HUES6 (cell line): ENCODE measurements around the gene CNOT3.
A peak's percentile ranks its signal among the peaks of the same experiment; 100 is the strongest.

Experiments
- H3K27ac ChIP-seq: 2 replicates; pipeline ENCODE4 v1.7.0; 2013; ENCODE audit warnings: low read depth, mild to moderate bottlenecking, low read length, inconsistent platforms
- H3K27me3 ChIP-seq: 2 replicates; pipeline ENCODE4 v1.6.1; 2013; ENCODE audit warnings: low read length; ENCODE audit not compliant: control insufficient read depth, insufficient read depth
- H3K36me3 ChIP-seq: 2 replicates; pipeline ENCODE4 v1.6.1; 2013; ENCODE audit warnings: low read length; ENCODE audit not compliant: control insufficient read depth, insufficient read depth
- H3K4me1 ChIP-seq: 2 replicates; pipeline ENCODE4 v1.6.1; 2013; ENCODE audit warnings: low read length; ENCODE audit not compliant: control insufficient read depth, insufficient read depth
- H3K4me3 ChIP-seq: 2 replicates; pipeline ENCODE4 v1.5.1; 2013; ENCODE audit warnings: low read depth, low read length
- H3K9ac ChIP-seq: one replicate; pipeline ENCODE4 v1.6.1; 2013; ENCODE audit warnings: mild to moderate bottlenecking, low read length
- H3K9me3 ChIP-seq: 2 replicates; pipeline ENCODE4 v1.6.1; 2013; ENCODE audit warnings: low read depth, low read length; ENCODE audit not compliant: control insufficient read depth, insufficient read depth

CNOT3 gene

GRCh38 chr19:54138489-54139256 is 1.1 kb downstream of the CNOT3 start:
- no peaks in the 10 kb centered on the region for H3K9me3 ChIP-seq
- peaks cover 50% of the 10 kb centered on the region for H3K36me3 ChIP-seq
- peak overlapping the region; percentile 71 for H3K4me3 ChIP-seq
- no peak overlapping the region; the same call in 1 of the 2 replicates for H3K27ac ChIP-seq
- peak overlapping the region; percentile 93 for H3K9ac ChIP-seq
- H3K4me1 ChIP-seq = peaks cover 9% of the 10 kb centered on the region; the same call in 1 of the 2 replicates
- H3K27me3 ChIP-seq = no peaks in the 10 kb centered on the region

DNA sequence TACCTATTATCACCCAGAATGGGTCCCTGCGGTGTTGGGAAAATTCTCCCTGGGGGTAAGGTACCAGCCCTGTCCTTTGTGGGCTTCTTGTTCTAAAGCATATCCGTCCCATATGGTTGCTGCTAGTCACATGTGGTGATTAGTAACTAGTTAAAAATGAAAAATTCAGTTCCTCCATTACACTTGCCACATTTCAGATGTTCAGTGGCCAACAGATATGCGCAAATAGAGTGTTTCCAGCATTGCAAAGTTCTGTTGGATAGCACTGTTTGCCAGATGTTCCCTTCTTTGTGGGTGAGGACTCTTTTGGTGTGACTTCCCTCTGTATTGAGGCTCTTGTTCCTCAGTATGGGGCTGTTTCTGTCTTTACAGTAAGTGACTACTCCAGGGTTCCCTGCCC is 3.8 kb downstream of the CNOT3 start:
- Histone ChIP-seq H3K4me3 (no peak overlapping the region), H3K27me3 (no peaks in the 10 kb centered on the region), H3K4me1 (peaks cover 4% of the 10 kb centered on the region; the same call in 1 of the 2 replicates), H3K9ac (no peak overlapping the region), H3K36me3 (peaks cover 76% of the 10 kb centered on the region), H3K9me3 (no peaks in the 10 kb centered on the region), H3K27ac (no peak overlapping the region)

DNA sequence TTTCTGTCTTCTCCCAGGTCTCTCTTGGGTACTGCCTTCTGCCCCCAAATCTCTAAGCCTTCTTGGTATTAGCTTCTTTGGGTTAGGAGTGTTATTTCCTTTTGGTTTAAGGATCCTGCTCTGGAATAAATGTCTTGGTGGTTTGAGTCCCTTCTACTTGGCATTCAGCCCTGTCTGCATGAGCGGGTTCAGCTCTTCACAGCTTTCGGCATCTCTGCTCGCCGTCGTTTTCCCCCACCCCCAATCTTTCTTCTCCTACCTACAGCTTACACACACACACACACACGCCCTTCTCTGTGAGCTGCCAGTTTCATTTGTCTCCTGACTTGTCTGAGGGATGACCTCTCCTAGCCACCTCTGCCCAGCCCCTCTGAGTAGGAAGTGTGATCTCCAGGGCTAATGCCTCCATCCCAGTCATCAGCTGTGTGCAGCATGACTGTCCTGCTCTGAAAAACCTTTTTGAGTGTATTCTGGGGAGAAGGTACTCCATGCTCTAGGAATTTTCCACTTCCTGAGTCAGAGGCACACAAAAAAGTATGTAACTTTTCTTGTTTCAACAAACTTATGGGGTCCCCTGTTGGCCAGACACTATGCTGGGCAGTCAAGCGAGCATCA is 4.7 kb downstream of the CNOT3 start:
- Histone ChIP-seq H3K27ac (no peak overlapping the region), H3K9ac (no peak overlapping the region), H3K27me3 (no peaks in the 10 kb centered on the region), H3K4me1 (peaks cover 4% of the 10 kb centered on the region; the same call in 1 of the 2 replicates), H3K4me3 (no peak overlapping the region), H3K9me3 (no peaks in the 10 kb centered on the region), H3K36me3 (peaks cover 86% of the 10 kb centered on the region)

DNA sequence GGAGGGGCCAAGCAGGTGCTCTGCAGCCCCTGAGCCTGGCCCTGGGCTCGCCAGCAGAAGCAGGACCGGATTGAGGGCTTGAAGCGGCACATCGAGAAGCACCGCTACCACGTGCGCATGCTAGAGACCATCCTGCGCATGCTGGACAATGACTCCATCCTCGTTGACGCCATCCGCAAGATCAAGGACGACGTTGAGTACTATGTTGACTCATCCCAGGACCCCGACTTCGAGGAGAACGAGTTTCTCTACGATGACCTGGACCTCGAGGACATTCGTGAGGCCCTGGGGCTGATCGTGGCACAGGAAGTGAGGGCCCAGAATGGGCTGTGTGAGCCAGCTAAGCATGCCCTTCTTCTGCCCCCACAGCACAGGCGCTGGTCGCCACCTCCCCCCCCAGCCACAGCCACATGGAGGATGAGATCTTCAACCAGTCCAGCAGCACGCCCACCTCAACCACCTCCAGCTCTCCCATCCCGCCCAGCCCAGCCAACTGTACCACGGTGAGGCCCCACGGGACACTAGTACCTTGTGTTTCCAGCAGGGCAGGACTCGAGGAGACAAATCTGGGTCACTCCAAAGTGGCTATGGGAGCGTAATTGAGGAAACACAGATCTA is 8.1 kb downstream of the CNOT3 start:
- peaks cover 99% of the 10 kb centered on the region for H3K36me3 ChIP-seq
- no peaks in the 10 kb centered on the region for H3K9me3 ChIP-seq
- no peak overlapping the region for H3K4me3 ChIP-seq
- no peak overlapping the region for H3K9ac ChIP-seq
- no peaks in the 10 kb centered on the region for H3K4me1 ChIP-seq
- H3K27ac ChIP-seq = no peak overlapping the region
- H3K27me3 ChIP-seq = no peaks in the 10 kb centered on the region

DNA sequence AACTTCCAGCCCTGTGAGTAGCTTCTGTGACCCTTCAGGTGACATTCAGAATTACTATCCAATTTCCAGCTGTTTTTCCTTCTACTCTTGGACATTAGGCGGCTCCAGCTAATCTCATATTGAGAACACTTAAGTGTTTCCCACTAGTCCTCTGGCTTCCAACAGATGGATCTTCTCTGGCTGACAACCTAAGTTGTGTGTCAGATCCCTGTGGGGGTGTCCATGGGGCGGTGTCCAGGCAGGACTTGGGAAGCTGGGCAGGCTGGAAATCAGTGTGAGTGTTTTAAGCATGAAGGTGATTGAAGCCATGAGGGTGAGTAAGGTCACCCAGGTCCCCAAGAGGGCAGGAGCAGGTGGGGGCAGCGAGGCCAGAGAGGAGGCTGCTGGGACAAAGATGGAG is 10.1 kb downstream of the CNOT3 start:
- H3K9me3 ChIP-seq = no peaks in the 10 kb centered on the region
- H3K4me1 ChIP-seq = no peaks in the 10 kb centered on the region
- peaks cover 97% of the 10 kb centered on the region for H3K36me3 ChIP-seq
- H3K27ac ChIP-seq = no peak overlapping the region
- H3K9ac ChIP-seq = no peak overlapping the region
- H3K27me3 ChIP-seq = no peaks in the 10 kb centered on the region
- no peak overlapping the region for H3K4me3 ChIP-seq

DNA sequence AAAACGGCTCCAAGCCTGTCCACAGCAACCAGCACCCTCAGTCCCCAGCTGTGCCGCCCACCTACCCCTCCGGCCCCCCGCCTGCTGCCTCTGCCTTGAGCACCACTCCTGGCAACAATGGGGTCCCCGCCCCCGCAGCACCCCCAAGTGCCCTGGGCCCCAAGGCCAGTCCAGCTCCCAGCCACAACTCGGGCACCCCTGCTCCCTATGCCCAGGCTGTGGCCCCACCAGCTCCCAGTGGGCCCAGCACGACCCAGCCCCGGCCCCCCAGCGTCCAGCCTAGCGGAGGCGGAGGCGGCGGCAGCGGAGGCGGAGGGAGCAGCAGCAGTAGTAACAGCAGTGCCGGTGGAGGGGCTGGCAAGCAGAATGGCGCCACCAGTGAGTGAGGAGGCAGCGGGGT is 10.6 kb downstream of the CNOT3 start:
- H3K4me3 ChIP-seq = no peak overlapping the region
- H3K9ac ChIP-seq = no peak overlapping the region
- H3K27ac ChIP-seq = no peak overlapping the region
- H3K4me1 ChIP-seq = no peaks in the 10 kb centered on the region
- H3K27me3 ChIP-seq = no peaks in the 10 kb centered on the region
- peaks cover 97% of the 10 kb centered on the region for H3K36me3 ChIP-seq
- no peaks in the 10 kb centered on the region for H3K9me3 ChIP-seq

GRCh38 chr19:54149021-54149812 is 11.7 kb downstream of the CNOT3 start:
- Histone ChIP-seq H3K9ac (no peak overlapping the region), H3K27me3 (no peaks in the 10 kb centered on the region), H3K27ac (no peak overlapping the region), H3K36me3 (peaks cover 97% of the 10 kb centered on the region), H3K9me3 (no peaks in the 10 kb centered on the region), H3K4me3 (no peak overlapping the region), H3K4me1 (no peaks in the 10 kb centered on the region)

DNA sequence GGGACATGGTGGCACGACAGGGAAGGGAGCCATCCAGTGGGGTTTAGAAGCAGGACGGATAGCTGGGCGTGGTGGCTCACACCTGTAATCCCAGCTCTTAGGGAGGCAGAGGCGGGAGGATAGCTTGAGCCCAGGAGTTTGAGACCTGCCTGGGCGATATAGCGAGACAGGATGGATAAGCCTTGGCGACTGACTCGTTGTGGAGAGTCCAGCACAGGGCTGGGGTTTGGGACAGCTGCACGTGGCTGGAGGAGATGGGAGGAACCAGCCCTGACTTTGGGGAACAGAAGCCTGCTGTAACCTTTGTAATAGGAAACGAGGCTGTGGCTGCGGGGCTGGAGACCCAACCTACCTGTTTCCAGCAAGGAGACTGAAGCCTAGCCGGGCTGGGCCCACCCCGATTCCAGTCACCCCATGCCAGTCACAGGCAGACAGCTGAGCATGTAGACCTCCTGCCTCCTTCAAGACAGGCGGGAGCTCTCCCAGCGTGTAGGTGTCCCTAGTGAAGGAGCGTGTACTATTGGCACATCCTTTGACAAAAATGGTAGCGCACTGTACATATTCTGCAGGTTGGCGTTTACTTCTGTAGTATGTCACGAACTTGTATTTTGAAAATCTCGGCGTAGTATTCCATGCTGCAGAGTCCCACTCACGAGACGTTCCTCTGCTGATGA is 13.9 kb downstream of the CNOT3 start:
- no peaks in the 10 kb centered on the region for H3K9me3 ChIP-seq
- H3K36me3 ChIP-seq = peaks cover 96% of the 10 kb centered on the region
- H3K4me3 ChIP-seq = no peak overlapping the region
- H3K27ac ChIP-seq = no peak overlapping the region
- H3K9ac ChIP-seq = no peak overlapping the region
- no peaks in the 10 kb centered on the region for H3K27me3 ChIP-seq
- no peaks in the 10 kb centered on the region for H3K4me1 ChIP-seq

GRCh38 chr19:54152267-54152666 is 14.7 kb downstream of the CNOT3 start:
- H3K4me3 ChIP-seq = no peak overlapping the region
- H3K27me3 ChIP-seq = no peaks in the 10 kb centered on the region
- no peaks in the 10 kb centered on the region for H3K9me3 ChIP-seq
- no peak overlapping the region for H3K27ac ChIP-seq
- H3K9ac ChIP-seq = no peak overlapping the region
- no peaks in the 10 kb centered on the region for H3K4me1 ChIP-seq
- H3K36me3 ChIP-seq = peaks cover 95% of the 10 kb centered on the region

- peaks cover 90% of the 10 kb centered on the region for H3K36me3 ChIP-seq
- no peak overlapping the region for H3K9ac ChIP-seq
- H3K4me1 ChIP-seq = no peaks in the 10 kb centered on the region
- H3K9me3 ChIP-seq = no peaks in the 10 kb centered on the region
- no peak overlapping the region for H3K27ac ChIP-seq
- H3K27me3 ChIP-seq = no peaks in the 10 kb centered on the region
- no peak overlapping the region for H3K4me3 ChIP-seq
These were observed 15.4 kb downstream of the CNOT3 start for GRCh38 chr19:54152878-54153524.
